MM.1S (cell line): ENCODE data around the gene HCN1.

ENCODE experiments used
- CTCF ChIP-seq: fragments of 300-600 bp; sonication (generic); IDR thresholded peaks from 2 replicates; pipeline ENCODE4 v1.5.1; 2016; ENCODE audit warnings: antibody characterized with exemption, low read length, mixed read lengths
- EZH2 ChIP-seq: fragments of 300-600 bp; sonication (generic); optimal IDR thresholded peaks from 2 replicates; pipeline ENCODE3; 2017; ENCODE audit warnings: low read depth, mild to moderate bottlenecking, antibody characterized with exemption, low read length, mixed read lengths
- EZH2phosphoT487 ChIP-seq: fragments of 300-600 bp; sonication (generic); IDR thresholded peaks from 2 replicates; pipeline ENCODE4 v1.6.1; 2018; ENCODE audit warnings: antibody characterized with exemption, low read length

- TF ChIP-seq CTCF (no peak), EZH2phosphoT487 (no peak), EZH2 (no peak)
Measured at GRCh38 chr5:45411971-45412612, 284.1 kb downstream of the HCN1 start.
